Measurements from ENCODE around the gene LHCGR. TPM values are rescaled to one million over a fixed set of nuclear protein-coding genes. Genes with fewer than 3 reads are reported as not detected.
"Not testable (repeated sequence)": the region's sequence is repeated elsewhere in the genome, so short reads cannot be mapped to it uniquely, and the experiment has no call there.

Gene LHCGR
- total and polyA plus RNA-seq, 12 donors, result 0.19 to 1.7 (median 0.50) TPM; not detected in 6

GRCh38 chr2:48712151-48712550 is 43.4 kb downstream of the LHCGR start:
- ATAC-seq, result no peak
- Histone ChIP-seq H3K27ac (no peak overlapping the region), H3K4me3 (no peak overlapping the region), H3K4me1 (peaks cover 0 to 18% (median 0%) of the 10 kb centered on the region in 9 donors), H3K9me3 (no peaks in the 10 kb centered on the region), H3K27me3 (no peaks in the 10 kb centered on the region), H3K36me3 (no peaks in the 10 kb centered on the region)
- DNase-seq, result no peak
- no peak for TF ChIP-seq CTCF (IDR thresholded peaks at IDR 0.05)
- 81 to 88% methylated on average over 2 of the region's 2 CpGs for WGBS, 2 donors
- intact Hi-C loops (cut with DNase I), result no loop called here

DNA sequence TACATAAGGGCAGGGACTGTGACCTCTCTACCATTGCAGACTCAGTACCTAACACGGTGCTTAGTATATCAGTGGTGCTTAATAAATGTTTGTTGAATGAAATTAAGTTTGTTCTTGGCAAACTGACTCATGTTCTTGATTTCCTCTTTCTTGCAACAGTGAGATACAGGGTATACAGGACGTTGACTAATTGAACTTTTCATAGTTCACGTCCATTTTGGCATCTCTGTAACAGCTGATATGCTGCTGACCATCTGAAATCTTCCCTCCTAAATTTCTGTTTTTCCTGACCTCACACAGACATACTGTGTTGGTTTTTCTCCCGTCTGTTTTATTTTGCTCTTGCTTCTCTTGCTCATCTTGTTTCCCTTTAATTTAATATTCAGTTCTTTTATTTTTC is 44.2 kb downstream of the LHCGR start:
- Histone ChIP-seq H3K9me3 (no peaks in the 10 kb centered on the region), H3K4me1 (peaks cover 0 to 18% (median 0%) of the 10 kb centered on the region in 9 donors), H3K27ac (no peak overlapping the region), H3K27me3 (no peaks in the 10 kb centered on the region), H3K4me3 (no peak overlapping the region), H3K36me3 (no peaks in the 10 kb centered on the region)
- intact Hi-C loops (cut with DNase I), result no loop called here
- DNase-seq, result no peak
- WGBS, 2 donors, result 47 to 50% methylated on average over 4 of the region's 4 CpGs
- TF ChIP-seq CTCF (IDR thresholded peaks at IDR 0.05), result no peak
- no peak for ATAC-seq

DNA sequence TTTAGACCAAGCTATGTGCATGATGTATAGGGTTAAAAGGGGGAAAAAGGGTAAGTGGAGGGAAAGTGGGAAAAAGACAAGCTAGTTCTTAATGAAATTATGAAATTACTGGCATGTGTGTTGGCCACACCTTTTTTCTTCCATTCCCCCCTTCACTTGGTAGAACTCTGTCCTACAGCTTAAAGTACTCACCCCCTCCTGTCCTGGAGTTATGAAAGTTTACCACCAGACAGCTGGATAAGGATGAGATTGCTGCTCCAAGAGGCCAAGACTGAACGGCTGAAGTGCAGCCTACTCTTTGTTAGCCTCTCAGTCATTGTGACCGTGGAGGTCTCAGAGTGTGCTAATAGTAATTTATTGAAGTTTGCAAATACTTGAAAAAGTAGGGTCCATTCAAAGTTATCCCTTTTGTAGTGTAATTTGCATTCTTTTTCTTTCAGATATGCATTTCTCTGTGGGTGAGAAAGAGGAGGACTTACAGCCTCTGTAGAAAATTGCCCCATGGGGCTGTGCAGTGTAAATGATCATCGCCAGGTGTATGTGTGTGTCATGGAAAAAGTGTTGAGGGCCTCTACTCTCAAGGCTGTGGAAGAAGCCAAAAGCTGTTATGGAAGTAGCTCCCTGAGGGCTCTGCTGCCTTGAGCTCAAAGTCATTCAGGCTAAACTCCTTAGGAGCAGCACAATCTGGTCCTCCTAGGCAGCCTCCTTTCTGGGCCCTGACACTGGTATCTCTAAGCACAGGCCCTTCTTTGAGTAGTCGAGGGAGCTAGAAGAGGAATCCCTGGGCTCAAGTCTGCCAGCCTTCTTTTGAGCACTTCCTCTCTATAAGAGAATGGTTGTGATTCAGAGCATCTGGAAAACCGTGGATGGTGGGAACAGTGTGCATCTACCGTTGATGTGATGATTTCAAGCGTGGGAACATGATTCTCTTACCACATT is 46.2 kb downstream of the LHCGR start:
- no peak for ATAC-seq

DNA sequence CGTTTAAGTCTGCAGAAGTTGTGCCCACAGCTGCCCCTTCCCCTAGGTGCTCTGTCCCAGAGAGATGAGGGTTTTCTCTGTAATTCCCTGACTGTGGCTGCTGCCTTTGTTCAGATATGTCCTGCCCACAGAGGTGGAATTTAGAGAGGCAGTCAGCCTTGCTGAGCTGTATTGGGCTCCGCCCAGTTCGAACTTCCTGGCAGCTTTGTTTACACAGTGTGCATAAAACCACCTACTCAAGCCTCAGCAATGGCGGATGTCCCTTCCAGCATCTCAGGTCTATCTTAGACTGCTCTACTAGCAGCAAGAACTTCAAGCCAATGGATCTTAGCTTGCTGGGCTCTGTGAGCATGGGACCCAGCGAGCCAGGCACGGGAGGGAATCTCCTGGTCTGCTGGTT is 48.1 kb downstream of the LHCGR start:
- Histone ChIP-seq H3K36me3 (no peaks in the 10 kb centered on the region), H3K27ac (no peak overlapping the region), H3K4me1 (peaks cover 0 to 3% (median 0%) of the 10 kb centered on the region in 9 donors), H3K4me3 (no peak overlapping the region), H3K9me3 (peaks cover 0 to 15% (median 0%) of the 10 kb centered on the region in 11 donors), H3K27me3 (no peaks in the 10 kb centered on the region)
- 81 to 82% methylated on average over 6 of the region's 6 CpGs for WGBS, 2 donors
- TF ChIP-seq CTCF (IDR thresholded peaks at IDR 0.05), result no peak
- DNase-seq, result no peak
- no peak for ATAC-seq
- intact Hi-C loops (cut with DNase I), result no loop called here

More for the DNA sequence above, 46.2 kb downstream of the LHCGR start:
- Histone ChIP-seq H3K4me3 (no peak overlapping the region), H3K9me3 (peaks cover 0 to 4% (median 0%) of the 10 kb centered on the region in 11 donors), H3K4me1 (peaks cover 0 to 9% (median 0%) of the 10 kb centered on the region in 9 donors), H3K36me3 (no peaks in the 10 kb centered on the region), H3K27ac (no peak overlapping the region), H3K27me3 (no peaks in the 10 kb centered on the region)
- 69 to 76% methylated on average over 7 of the region's 7 CpGs for WGBS, 2 donors
- no peak for TF ChIP-seq CTCF (IDR thresholded peaks at IDR 0.05)
- intact Hi-C loops (cut with DNase I), result no loop called here
- DNase-seq, result no peak

GRCh38 chr2:48703621-48704020 is 51.9 kb downstream of the LHCGR start:
- H3K4me1 ChIP-seq; ATAC-seq; H3K27ac ChIP-seq; H3K4me3 ChIP-seq; H3K36me3 ChIP-seq; H3K27me3 ChIP-seq; intact Hi-C loops (cut with DNase I); DNase-seq: not testable (repeated sequence)
- H3K9me3 ChIP-seq, result peaks cover 0 to 17% (median 0%) of the 10 kb centered on the region in 11 donors
- WGBS, 2 donors, result 88 to 90% methylated on average over 6 of the region's 6 CpGs

Measured in heart right ventricle (tissue), 16 donors.